DND-41 (cell line): ENCODE measurements around the gene GTF2IRD1.

Experiments used
- ATAC-seq: fragments of 200-7000 bp; cut with Tn5 transposase; 3 replicates; pipeline ENCODE4 v1.9.1; 2021; ENCODE audit warnings: low read depth; ENCODE audit not compliant: insufficient read depth
- DNase-seq: peaks from one replicate; pipeline ENCODE4 v3.0.0-alpha.2; 2020
- H2AFZ ChIP-seq: 2 replicates; pipeline ENCODE4 v1.6.0; 2012; ENCODE audit warnings: low read depth, low read length
- H3K27ac ChIP-seq: 2 replicates; pipeline ENCODE4 v1.5.1; 2012; ENCODE audit warnings: low read length, inconsistent platforms
- H3K27me3 ChIP-seq: fragments of 200-600 bp; sonication (generic); 2 replicates; pipeline ENCODE4 v1.6.0; 2012; ENCODE audit warnings: low read length, mild to moderate bottlenecking, inconsistent platforms; ENCODE audit not compliant: insufficient read depth, poor library complexity
- H3K36me3 ChIP-seq: 2 replicates; pipeline ENCODE4 v1.5.1; 2012; ENCODE audit warnings: low read length, inconsistent platforms; ENCODE audit not compliant: insufficient read depth
- H3K4me1 ChIP-seq: 2 replicates; pipeline ENCODE4 v1.5.1; 2012; ENCODE audit warnings: mild to moderate bottlenecking, low read length; ENCODE audit not compliant: insufficient read depth
- H3K4me2 ChIP-seq: 2 replicates; pipeline ENCODE4 v1.6.0; 2012; ENCODE audit warnings: mild to moderate bottlenecking, moderate library complexity, low read length, inconsistent platforms; ENCODE audit not compliant: insufficient read depth
- H3K4me3 ChIP-seq, 2 experiments: fragments of 200-600 bp in 1 of 2; shearing (Covaris generic) in 1 of 2; 2 replicates each; pipeline ENCODE4 v1.5.1; 2012 to 2016; ENCODE audit warnings: inconsistent platforms in 2 of 2, low read length in 2 of 2, mild to moderate bottlenecking in 2 of 2, low read depth in 1 of 2, moderate library complexity in 1 of 2
- H3K79me2 ChIP-seq: 2 replicates; pipeline ENCODE4 v1.6.0; 2012; ENCODE audit warnings: low read length, inconsistent platforms; ENCODE audit not compliant: insufficient read depth
- H3K9ac ChIP-seq: 2 replicates; pipeline ENCODE4 v1.6.0; 2012; ENCODE audit warnings: low read depth, mild to moderate bottlenecking, inconsistent platforms, low read length, moderate library complexity
- H3K9me3 ChIP-seq: 2 replicates; pipeline ENCODE4 v1.5.1; 2012; ENCODE audit warnings: low read length, moderate library complexity, mild to moderate bottlenecking, inconsistent platforms; ENCODE audit not compliant: insufficient read depth, severe bottlenecking
- H4K20me1 ChIP-seq: 2 replicates; pipeline ENCODE4 v1.6.0; 2012; ENCODE audit warnings: low read length; ENCODE audit not compliant: insufficient read depth
- CTCF ChIP-seq: IDR thresholded peaks from 2 replicates; pipeline ENCODE4 v1.5.1; 2012; ENCODE audit warnings: borderline replicate concordance, low read length, moderate library complexity, mild to moderate bottlenecking; ENCODE audit not compliant: poor library complexity, severe bottlenecking; ENCODE audit errors: extremely low read depth
- EZH2 ChIP-seq: IDR thresholded peaks from 3 replicates; pipeline ENCODE4 v1.6.1; 2012; ENCODE audit warnings: borderline replicate concordance, low read depth, mild to moderate bottlenecking, moderate library complexity, low read length, inconsistent platforms; ENCODE audit not compliant: severe bottlenecking

The GTF2IRD1 gene

GRCh38 chr7:74466196-74466813 is 12.6 kb downstream of the GTF2IRD1 start:
- Histone ChIP-seq H3K36me3 (no peaks in the 10 kb centered on the region), H4K20me1 (peaks cover 24% of the 10 kb centered on the region), H2AFZ (no peak overlapping the region; the same call in 1 of the 2 replicates), H3K27me3 (no peaks in the 10 kb centered on the region), H3K4me2 (no peak overlapping the region), H3K9ac (no peak overlapping the region), H3K4me3 (no peak overlapping the region), H3K79me2 (peaks cover 56% of the 10 kb centered on the region), H3K27ac (no peak overlapping the region), H3K9me3 (no peaks in the 10 kb centered on the region), H3K4me1 (no peaks in the 10 kb centered on the region)
- TF ChIP-seq EZH2, result no peak
- TF ChIP-seq CTCF, result no peak
- DNase-seq (no peak), ATAC-seq (no peak)

GRCh38 chr7:74467876-74468275 is 14.2 kb downstream of the GTF2IRD1 start:
- ATAC-seq, result no peak

GRCh38 chr7:74470504-74470903 is 16.8 kb downstream of the GTF2IRD1 start:
- Histone ChIP-seq H3K4me1 (no peaks in the 10 kb centered on the region), H3K36me3 (no peaks in the 10 kb centered on the region), H3K9ac (no peak overlapping the region), H3K4me3 (no peak overlapping the region), H3K27me3 (no peaks in the 10 kb centered on the region), H3K27ac (no peak overlapping the region), H4K20me1 (peaks cover 19% of the 10 kb centered on the region; the same call in 1 of the 2 replicates), H3K4me2 (no peak overlapping the region), H3K9me3 (no peaks in the 10 kb centered on the region), H3K79me2 (peaks cover 33% of the 10 kb centered on the region; the same call in 1 of the 2 replicates), H2AFZ (no peak overlapping the region)
- DNase-seq, result no peak
- TF ChIP-seq EZH2 (no peak), CTCF (no peak)
- ATAC-seq, result no peak

More at GRCh38 chr7:74467876-74468275, 14.2 kb downstream of the GTF2IRD1 start:
- Histone ChIP-seq H3K9ac (no peak overlapping the region), H3K9me3 (no peaks in the 10 kb centered on the region), H2AFZ (no peak overlapping the region), H3K79me2 (peaks cover 46% of the 10 kb centered on the region), H3K27ac (no peak overlapping the region), H3K36me3 (no peaks in the 10 kb centered on the region), H4K20me1 (peaks cover 24% of the 10 kb centered on the region), H3K4me1 (no peaks in the 10 kb centered on the region), H3K27me3 (no peaks in the 10 kb centered on the region), H3K4me2 (no peak overlapping the region), H3K4me3 (no peak overlapping the region)
- TF ChIP-seq EZH2, result no peak
- TF ChIP-seq CTCF, result no peak
- no peak for DNase-seq

GRCh38 chr7:74473116-74473515 is 19.4 kb downstream of the GTF2IRD1 start:
- DNase-seq (no peak), ATAC-seq (no peak)
- no peaks in the 10 kb centered on the region for H3K27me3 ChIP-seq
- no peak overlapping the region for H3K4me3 ChIP-seq
- no peaks in the 10 kb centered on the region for H3K9me3 ChIP-seq
- no peak for TF ChIP-seq EZH2
- no peak for TF ChIP-seq CTCF
- H3K9ac ChIP-seq, result no peak overlapping the region
- H3K36me3 ChIP-seq, result no peaks in the 10 kb centered on the region
- no peak overlapping the region for H3K4me2 ChIP-seq
- H3K4me1 ChIP-seq, result no peaks in the 10 kb centered on the region
- peaks cover 23% of the 10 kb centered on the region; the same call in 1 of the 2 replicates for H3K79me2 ChIP-seq
- H4K20me1 ChIP-seq, result peaks cover 21% of the 10 kb centered on the region
- H2AFZ ChIP-seq, result no peak overlapping the region
- no peak overlapping the region for H3K27ac ChIP-seq
